ENCODE measurements around the gene HAPLN3. TPM values are rescaled to one million over a fixed set of nuclear protein-coding genes. Genes with fewer than 3 reads are reported as not detected.

Gene HAPLN3
- total and polyA plus RNA-seq, 10 of the 15 experiments (the other 5 are each of a cell fraction or from before 2014, with no cell fraction given): 0.20 to 5.0 (median 1.4) TPM; not detected in 1

GRCh38 chr15:88874684-88875083 is 20.7 kb downstream of the HAPLN3 start:
- no peak for DNase-seq (ENCODE audit: low read depth, low spot score)
- 55% methylated on average over 6 of the region's 6 CpGs for WGBS (ENCODE audit: insufficient coverage, insufficient replicate concordance, low lambda C conversion rate, missing lambda C conversion rate)
- H3K79me2 ChIP-seq (ENCODE audit: control insufficient read depth, insufficient read depth, low read length): no peaks in the 10 kb centered on the region
- SMC1A ChIA-PET (ENCODE audit: uncharacterized antibody, unreplicated experiment): no interaction called here
- no peak for FAIRE-seq
- H3K27ac ChIP-seq (ENCODE audit: control insufficient read depth, insufficient read depth): no peak overlapping the region
- H2AFZ ChIP-seq (ENCODE audit: control insufficient read depth, low read depth, low read length): no peak overlapping the region
- RAD21 ChIA-PET (ENCODE audit: unreplicated experiment): no interaction called here
- H3K4me3 ChIP-seq: no peak overlapping the region
- intact Hi-C loops (cut with micrococcal nuclease; ENCODE audit: unreplicated experiment): no loop called here
- no peak overlapping the region for H3K9ac ChIP-seq (ENCODE audit: control insufficient read depth, insufficient read depth, low read length)
- H3K4me1 ChIP-seq (ENCODE audit: control insufficient read depth, insufficient read depth, low read length): no peaks in the 10 kb centered on the region
- H3K9me3 ChIP-seq (replicated peaks; ENCODE audit: control insufficient read depth, insufficient read depth, low read length): no peaks in the 10 kb centered on the region
- H4K20me1 ChIP-seq (ENCODE audit: control insufficient read depth, insufficient read depth): no peaks in the 10 kb centered on the region
- POLR2A ChIA-PET: no interaction called here
- ATAC-seq: no peak
- BruUV-seq (replicated peaks): no TSS peak
- CTCF ChIA-PET: no interaction called here
- H3K36me3 ChIP-seq (ENCODE audit: control insufficient read depth in 2 of 2, insufficient read depth in 2 of 2, low read length in 1 of 2): no peaks in the 10 kb centered on the region
- H3K4me2 ChIP-seq (ENCODE audit: control insufficient read depth, insufficient read depth): no peak overlapping the region
- TF ChIP-seq ASH2L (IDR thresholded peaks at IDR 0.05; ENCODE audit: borderline replicate concordance, low read depth): no peak
- TF ChIP-seq CBX5 (IDR thresholded peaks at IDR 0.05; ENCODE audit: low read depth): no peak
- no peak for TF ChIP-seq CREM (IDR thresholded peaks at IDR 0.05; ENCODE audit: low read depth)
- no peak for TF ChIP-seq MEF2A (IDR thresholded peaks at IDR 0.05; ENCODE audit: insufficient read depth, low read depth, low read length)
- TF ChIP-seq USF1 (IDR thresholded peaks at IDR 0.05; ENCODE audit: borderline replicate concordance, extremely low read length, insufficient read depth, low read depth, low read length): no peak
- no peak for TF ChIP-seq ZNF24 (IDR thresholded peaks at IDR 0.05)
- TF ChIP-seq, protein P1, sequence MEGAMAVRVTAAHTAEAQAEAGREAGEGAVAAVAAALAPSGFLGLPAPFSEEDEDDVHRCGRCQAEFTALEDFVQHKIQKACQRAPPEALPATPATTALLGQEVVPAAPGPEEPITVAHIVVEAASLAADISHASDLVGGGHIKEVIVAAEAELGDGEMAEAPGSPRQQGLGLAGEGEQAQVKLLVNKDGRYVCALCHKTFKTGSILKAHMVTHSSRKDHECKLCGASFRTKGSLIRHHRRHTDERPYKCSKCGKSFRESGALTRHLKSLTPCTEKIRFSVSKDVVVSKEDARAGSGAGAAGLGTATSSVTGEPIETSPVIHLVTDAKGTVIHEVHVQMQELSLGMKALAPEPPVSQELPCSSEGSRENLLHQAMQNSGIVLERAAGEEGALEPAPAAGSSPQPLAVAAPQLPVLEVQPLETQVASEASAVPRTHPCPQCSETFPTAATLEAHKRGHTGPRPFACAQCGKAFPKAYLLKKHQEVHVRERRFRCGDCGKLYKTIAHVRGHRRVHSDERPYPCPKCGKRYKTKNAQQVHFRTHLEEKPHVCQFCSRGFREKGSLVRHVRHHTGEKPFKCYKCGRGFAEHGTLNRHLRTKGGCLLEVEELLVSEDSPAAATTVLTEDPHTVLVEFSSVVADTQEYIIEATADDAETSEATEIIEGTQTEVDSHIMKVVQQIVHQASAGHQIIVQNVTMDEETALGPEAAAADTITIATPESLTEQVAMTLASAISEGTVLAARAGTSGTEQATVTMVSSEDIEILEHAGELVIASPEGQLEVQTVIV (IDR thresholded peaks at IDR 0.05; ENCODE audit: borderline replicate concordance, partially characterized antibody): no peak
- TF ChIP-seq TCF3 (IDR thresholded peaks at IDR 0.05; ENCODE audit: borderline replicate concordance, insufficient read depth, low read depth, low read length): no peak
- no peak for TF ChIP-seq ZNF384 (IDR thresholded peaks at IDR 0.05; ENCODE audit: borderline replicate concordance, low read depth, low read length)
- no peak for TF ChIP-seq NBN (IDR thresholded peaks at IDR 0.05)
- TF ChIP-seq RAD51 (IDR thresholded peaks at IDR 0.05): no peak
- no peak for TF ChIP-seq CHD2 (IDR thresholded peaks at IDR 0.05; ENCODE audit: borderline replicate concordance, low read depth, low read length)
- TF ChIP-seq, protein P2, sequence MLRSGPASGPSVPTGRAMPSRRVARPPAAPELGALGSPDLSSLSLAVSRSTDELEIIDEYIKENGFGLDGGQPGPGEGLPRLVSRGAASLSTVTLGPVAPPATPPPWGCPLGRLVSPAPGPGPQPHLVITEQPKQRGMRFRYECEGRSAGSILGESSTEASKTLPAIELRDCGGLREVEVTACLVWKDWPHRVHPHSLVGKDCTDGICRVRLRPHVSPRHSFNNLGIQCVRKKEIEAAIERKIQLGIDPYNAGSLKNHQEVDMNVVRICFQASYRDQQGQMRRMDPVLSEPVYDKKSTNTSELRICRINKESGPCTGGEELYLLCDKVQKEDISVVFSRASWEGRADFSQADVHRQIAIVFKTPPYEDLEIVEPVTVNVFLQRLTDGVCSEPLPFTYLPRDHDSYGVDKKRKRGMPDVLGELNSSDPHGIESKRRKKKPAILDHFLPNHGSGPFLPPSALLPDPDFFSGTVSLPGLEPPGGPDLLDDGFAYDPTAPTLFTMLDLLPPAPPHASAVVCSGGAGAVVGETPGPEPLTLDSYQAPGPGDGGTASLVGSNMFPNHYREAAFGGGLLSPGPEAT (IDR thresholded peaks at IDR 0.05; ENCODE audit: low read depth): no peak
- TF ChIP-seq, protein P3, sequence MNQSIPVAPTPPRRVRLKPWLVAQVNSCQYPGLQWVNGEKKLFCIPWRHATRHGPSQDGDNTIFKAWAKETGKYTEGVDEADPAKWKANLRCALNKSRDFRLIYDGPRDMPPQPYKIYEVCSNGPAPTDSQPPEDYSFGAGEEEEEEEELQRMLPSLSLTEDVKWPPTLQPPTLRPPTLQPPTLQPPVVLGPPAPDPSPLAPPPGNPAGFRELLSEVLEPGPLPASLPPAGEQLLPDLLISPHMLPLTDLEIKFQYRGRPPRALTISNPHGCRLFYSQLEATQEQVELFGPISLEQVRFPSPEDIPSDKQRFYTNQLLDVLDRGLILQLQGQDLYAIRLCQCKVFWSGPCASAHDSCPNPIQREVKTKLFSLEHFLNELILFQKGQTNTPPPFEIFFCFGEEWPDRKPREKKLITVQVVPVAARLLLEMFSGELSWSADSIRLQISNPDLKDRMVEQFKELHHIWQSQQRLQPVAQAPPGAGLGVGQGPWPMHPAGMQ (IDR thresholded peaks at IDR 0.05; ENCODE audit: borderline replicate concordance): no peak
- in situ Hi-C loops (cut with MboI): no loop called here
- H3K27me3 ChIP-seq (replicated peaks in 1 of 2; ENCODE audit: control insufficient read depth in 2 of 2, insufficient read depth in 2 of 2, low read length in 1 of 2): no peaks in the 10 kb centered on the region
